Measurements from ENCODE around the gene ART1.

ART1 gene

GRCh38 chr11:3660960-3661359 is 16.0 kb downstream of the ART1 start:
- DNase-seq (ENCODE audit: low read depth in 1 of 2, low spot score in 1 of 2), result no peak
- in situ Hi-C loops (cut with HindIII; ENCODE audit: low pct_unique_long_range_greater_than_20kb, low sequenced_read_pairs), result no loop called here
- TF ChIP-seq JUND (IDR thresholded peaks at IDR 0.05; ENCODE audit: low read depth), result no peak

GRCh38 chr11:3662856-3663255 is 17.9 kb downstream of the ART1 start:
- 0 out of 2 replicates have a peak, but pooled peaks have one; percentile 21 for TF ChIP-seq JUND (IDR thresholded peaks at IDR 0.05; ENCODE audit: low read depth)
- in situ Hi-C loops (cut with HindIII; ENCODE audit: low pct_unique_long_range_greater_than_20kb, low sequenced_read_pairs), result no loop called here
- no peak for DNase-seq (ENCODE audit: low read depth in 1 of 2, low spot score in 1 of 2)

GRCh38 chr11:3664032-3664630 is 19.2 kb downstream of the ART1 start:
- TF ChIP-seq JUND (IDR thresholded peaks at IDR 0.05; ENCODE audit: low read depth), result no peak
- DNase-seq (ENCODE audit: low read depth in 1 of 2, low spot score in 1 of 2), result no peak
- in situ Hi-C loops (cut with HindIII; ENCODE audit: low pct_unique_long_range_greater_than_20kb, low sequenced_read_pairs), result no loop called here

- TF ChIP-seq JUND (IDR thresholded peaks at IDR 0.05; ENCODE audit: low read depth), result no peak
- in situ Hi-C loops (cut with HindIII; ENCODE audit: low pct_unique_long_range_greater_than_20kb, low sequenced_read_pairs), result no loop called here
- no peak for DNase-seq (ENCODE audit: low read depth in 1 of 2, low spot score in 1 of 2)
These were observed 20.6 kb downstream of the ART1 start for GRCh38 chr11:3665336-3666022.

GRCh38 chr11:3666023-3666530 is 21.1 kb downstream of the ART1 start:
- in situ Hi-C loops (cut with HindIII; ENCODE audit: low pct_unique_long_range_greater_than_20kb, low sequenced_read_pairs), result no loop called here
- DNase-seq (ENCODE audit: low read depth in 1 of 2, low spot score in 1 of 2), result no peak

GRCh38 chr11:3667149-3668035 is 22.5 kb downstream of the ART1 start:
- TF ChIP-seq JUND (IDR thresholded peaks at IDR 0.05; ENCODE audit: low read depth), result no peak
- in situ Hi-C loops (cut with HindIII; ENCODE audit: low pct_unique_long_range_greater_than_20kb, low sequenced_read_pairs), result no loop called here
- no peak for DNase-seq (ENCODE audit: low read depth in 1 of 2, low spot score in 1 of 2)

More at GRCh38 chr11:3666023-3666530, 21.1 kb downstream of the ART1 start:
- no peak for TF ChIP-seq JUND (IDR thresholded peaks at IDR 0.05; ENCODE audit: low read depth)

- no peak for TF ChIP-seq JUND (IDR thresholded peaks at IDR 0.05; ENCODE audit: low read depth)
- DNase-seq (ENCODE audit: low read depth in 1 of 2, low spot score in 1 of 2), result no peak
- in situ Hi-C loops (cut with HindIII; ENCODE audit: low pct_unique_long_range_greater_than_20kb, low sequenced_read_pairs), result no loop called here
These were observed 24.2 kb downstream of the ART1 start for GRCh38 chr11:3669128-3669527.

- no peak for TF ChIP-seq JUND (IDR thresholded peaks at IDR 0.05; ENCODE audit: low read depth)
- in situ Hi-C loops (cut with HindIII; ENCODE audit: low pct_unique_long_range_greater_than_20kb, low sequenced_read_pairs), result no loop called here
- DNase-seq (ENCODE audit: low read depth in 1 of 2, low spot score in 1 of 2), result no peak
These were observed 24.8 kb downstream of the ART1 start for GRCh38 chr11:3669742-3670183.

GRCh38 chr11:3671334-3672254 is 26.7 kb downstream of the ART1 start, which contains the start of gene CHRNA10:
CHRNA10 (minus strand) TSS chr11:3671384; CDS start chr11:3671312, 72 bp downstream.
- no peak for DNase-seq (ENCODE audit: low read depth in 1 of 2, low spot score in 1 of 2)
- no peak for TF ChIP-seq JUND (IDR thresholded peaks at IDR 0.05; ENCODE audit: low read depth)
- in situ Hi-C loops (cut with HindIII; ENCODE audit: low pct_unique_long_range_greater_than_20kb, low sequenced_read_pairs), result no loop called here

- TF ChIP-seq JUND (IDR thresholded peaks at IDR 0.05; ENCODE audit: low read depth), result no peak
- in situ Hi-C loops (cut with HindIII; ENCODE audit: low pct_unique_long_range_greater_than_20kb, low sequenced_read_pairs), result no loop called here
- DNase-seq (ENCODE audit: low read depth in 1 of 2, low spot score in 1 of 2), result no peak
These were observed 29.3 kb downstream of the ART1 start for GRCh38 chr11:3674189-3674588.

GRCh38 chr11:3675971-3676370 is 31.0 kb downstream of the ART1 start:
- in situ Hi-C loops (cut with HindIII; ENCODE audit: low pct_unique_long_range_greater_than_20kb, low sequenced_read_pairs), result no loop called here
- no peak for TF ChIP-seq JUND (IDR thresholded peaks at IDR 0.05; ENCODE audit: low read depth)

More at GRCh38 chr11:3675971-3676370, 31.0 kb downstream of the ART1 start:
- DNase-seq (ENCODE audit: low read depth in 1 of 2, low spot score in 1 of 2), result peak in 1 of 2 experiments; percentile 49

Data from T47D (cell line).